Middle frontal gyrus (tissue), 1 donor: Measurements from ENCODE around the gene GRIN1.

ENCODE experiments used
- DNase-seq: peaks from one replicate; pipeline ENCODE4 v3.0.0-alpha.2; 2015; ENCODE audit warnings: low spot score; ENCODE audit errors: extremely low spot score

The GRIN1 gene

GRCh38 chr9:137213160-137214060, 74.5 kb downstream of the GRIN1 start:
- DNase-seq: no peak

GRCh38 chr9:137214620-137215019, 75.7 kb downstream of the GRIN1 start:
- DNase-seq: no peak

DNA sequence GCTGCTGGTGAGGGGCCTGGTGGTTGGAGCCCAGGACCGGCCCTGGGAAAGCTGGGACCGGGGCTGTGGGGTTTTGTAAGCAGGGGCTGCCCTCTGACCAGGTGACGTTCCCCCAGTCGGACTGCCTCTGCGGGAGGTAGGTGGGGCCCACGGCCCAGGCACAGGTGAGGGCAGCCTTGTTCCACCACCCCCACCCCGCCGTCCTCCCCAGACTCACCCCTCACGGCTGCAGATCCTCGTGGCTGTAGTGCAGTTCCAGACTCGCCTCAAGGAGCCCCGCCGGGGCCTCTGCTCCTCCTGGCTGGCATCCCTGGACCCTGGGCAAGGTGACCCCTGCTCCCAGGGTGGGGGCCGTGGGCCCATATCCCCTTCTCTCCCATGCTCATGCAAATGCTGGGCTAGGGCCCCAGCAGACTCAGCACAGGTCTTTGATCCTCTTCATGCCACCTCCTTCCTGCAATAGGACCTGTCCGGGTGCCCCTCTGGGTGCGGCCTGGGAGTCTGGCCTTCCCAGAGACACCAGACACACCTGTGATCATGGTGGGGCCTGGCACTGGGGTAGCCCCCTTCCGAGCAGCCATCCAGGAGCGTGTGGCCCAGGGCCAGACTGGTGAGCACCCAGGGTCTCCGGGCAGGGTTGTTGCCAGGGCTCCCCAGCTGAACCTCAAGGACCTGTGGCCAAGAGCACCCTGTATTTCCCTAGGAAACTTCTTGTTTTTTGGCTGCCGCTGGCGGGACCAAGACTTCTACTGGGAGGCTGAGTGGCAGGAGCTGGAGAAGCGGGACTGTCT, 76.4 kb downstream of the GRIN1 start:
- DNase-seq: no peak

DNA sequence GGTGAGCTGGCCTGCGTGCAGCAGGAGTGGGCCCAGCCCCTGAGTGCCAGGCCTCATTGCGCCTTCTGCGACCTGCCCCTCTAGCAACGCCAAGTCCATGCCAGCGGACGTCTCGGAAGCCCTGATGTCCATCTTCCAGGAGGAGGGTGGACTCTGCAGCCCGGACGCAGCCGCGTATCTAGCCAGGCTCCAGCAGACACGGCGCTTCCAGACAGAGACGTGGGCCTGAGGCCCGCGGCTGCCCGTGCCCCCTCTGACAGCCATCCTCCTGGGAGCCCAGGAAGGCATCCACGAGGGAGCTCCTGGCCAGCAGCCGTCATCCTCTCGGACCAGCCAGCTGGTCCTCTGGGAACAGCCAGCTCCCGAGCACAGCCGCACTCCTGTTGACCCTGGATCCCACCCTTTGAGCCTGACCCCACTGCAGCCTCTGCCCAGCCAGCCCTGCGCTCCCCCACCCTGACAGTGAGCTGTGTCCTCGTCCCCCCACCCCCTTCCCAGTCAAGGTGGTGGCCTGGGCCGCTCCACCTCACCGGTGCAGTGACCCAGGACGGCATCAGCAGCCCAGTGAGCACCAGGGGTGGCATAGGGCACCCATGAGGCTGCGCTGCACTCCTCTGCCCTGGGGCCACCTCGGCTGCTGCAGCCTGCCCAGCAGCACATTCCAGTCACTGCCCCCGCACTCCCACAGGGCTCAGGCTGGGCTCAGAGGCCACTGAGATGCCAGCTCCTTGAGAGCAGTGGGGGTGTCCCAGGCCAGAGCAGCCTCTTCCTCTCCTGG, 77.4 kb downstream of the GRIN1 start:
- no peak for DNase-seq

DNA sequence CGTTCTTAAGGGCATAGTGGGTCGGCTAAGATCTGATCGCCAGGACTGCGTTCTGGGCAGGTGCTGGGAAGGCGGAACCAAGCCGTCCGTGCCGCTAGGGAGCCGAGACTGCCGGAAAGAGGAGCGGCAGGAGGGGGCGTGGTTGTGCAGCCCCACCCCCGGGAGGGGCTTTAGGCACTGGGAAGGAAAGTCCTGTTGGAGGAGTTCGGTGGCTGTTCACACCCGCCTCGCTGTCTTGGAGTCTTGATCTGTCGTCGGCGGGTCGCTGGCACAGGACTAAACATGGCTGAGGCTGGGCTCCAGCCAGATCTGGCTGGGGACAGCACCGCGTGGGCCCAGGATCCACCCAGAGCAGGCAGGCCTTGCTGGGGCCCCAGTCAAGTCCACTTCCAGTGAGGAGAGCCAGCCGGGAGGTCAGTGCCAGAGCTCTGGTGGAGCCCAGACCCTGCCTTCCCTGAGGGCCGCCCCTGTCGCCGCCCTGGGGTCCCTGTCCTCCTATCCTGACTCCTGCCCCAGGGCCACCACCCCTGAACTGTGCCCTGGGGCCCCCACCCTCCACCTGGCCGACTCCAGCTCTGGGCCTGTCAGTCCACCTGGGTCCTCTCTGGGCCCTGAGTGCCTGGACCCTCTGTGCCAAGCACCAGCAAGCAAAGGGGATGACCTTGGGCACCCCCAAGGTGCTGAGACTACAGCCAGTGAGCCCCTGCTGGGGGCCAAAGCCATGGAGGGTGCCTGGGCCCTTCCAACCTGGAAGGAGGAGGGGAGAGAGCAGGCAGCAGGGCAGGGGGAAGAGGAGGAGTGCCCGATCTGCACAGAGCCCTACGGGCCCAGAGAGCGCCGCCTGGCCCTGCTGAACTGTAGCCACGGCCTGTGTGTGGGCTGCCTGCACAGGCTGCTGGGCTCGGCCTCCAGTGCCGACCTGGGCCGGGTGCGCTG, 78.6 kb downstream of the GRIN1 start:
- no peak for DNase-seq

- DNase-seq: no peak
Observed at GRCh38 chr9:137218212-137218753, 79.3 kb downstream of the GRIN1 start.
